ENCODE data around the gene DEDD2.

DEDD2 gene

GRCh38 chr19:42228641-42229040 is 11.2 kb upstream of the DEDD2 start:
- TF ChIP-seq REST (IDR thresholded peaks at IDR 0.05; ENCODE audit: insufficient replicate concordance, low read depth) = no peak
- no peak for TF ChIP-seq POLR2AphosphoS5 (IDR thresholded peaks at IDR 0.05; ENCODE audit: low read depth)
- TF ChIP-seq CTCF (IDR thresholded peaks at IDR 0.05; ENCODE audit: insufficient read depth, low read length) = no peak
- TF ChIP-seq SPI1 (IDR thresholded peaks at IDR 0.05; ENCODE audit: borderline replicate concordance, low read depth) = no peak
- no peak for TF ChIP-seq GABPA (IDR thresholded peaks at IDR 0.05; ENCODE audit: low read depth)
- Histone ChIP-seq H3K27me3 (ENCODE audit: insufficient read depth, poor library complexity, severe bottlenecking) (no peaks in the 10 kb centered on the region), H3K27ac (replicated peaks) (no peak overlapping the region), H3K4me3 (replicated peaks; ENCODE audit: insufficient read depth, low read length) (no peak overlapping the region)
- DNase-seq (ENCODE audit: low read depth in 1 of 2, low spot score in 1 of 2) = no peak

- H3K27me3 ChIP-seq (ENCODE audit: insufficient read depth, poor library complexity, severe bottlenecking) = no peaks in the 10 kb centered on the region
- H3K4me3 ChIP-seq (replicated peaks; ENCODE audit: insufficient read depth, low read length) = no peak overlapping the region
- DNase-seq (ENCODE audit: low read depth in 1 of 2, low spot score in 1 of 2) = no peak
- TF ChIP-seq REST (IDR thresholded peaks at IDR 0.05; ENCODE audit: insufficient replicate concordance, low read depth) (no peak), CTCF (IDR thresholded peaks at IDR 0.05; ENCODE audit: insufficient read depth, low read length) (no peak), SPI1 (IDR thresholded peaks at IDR 0.05; ENCODE audit: borderline replicate concordance, low read depth) (no peak), POLR2AphosphoS5 (IDR thresholded peaks at IDR 0.05; ENCODE audit: low read depth) (no peak), GABPA (IDR thresholded peaks at IDR 0.05; ENCODE audit: low read depth) (no peak)
- H3K27ac ChIP-seq (replicated peaks) = no peak overlapping the region
These were observed 9.4 kb upstream of the DEDD2 start for GRCh38 chr19:42226886-42227285.

GRCh38 chr19:42225718-42226292 is 8.3 kb upstream of the DEDD2 start:
- no peak overlapping the region for H3K27ac ChIP-seq (replicated peaks)
- no peak overlapping the region for H3K4me3 ChIP-seq (replicated peaks; ENCODE audit: insufficient read depth, low read length)
- no peak for DNase-seq (ENCODE audit: low read depth in 1 of 2, low spot score in 1 of 2)
- no peaks in the 10 kb centered on the region for H3K27me3 ChIP-seq (ENCODE audit: insufficient read depth, poor library complexity, severe bottlenecking)
- TF ChIP-seq REST (IDR thresholded peaks at IDR 0.05; ENCODE audit: insufficient replicate concordance, low read depth) = no peak
- TF ChIP-seq GABPA (IDR thresholded peaks at IDR 0.05; ENCODE audit: low read depth) = no peak
- TF ChIP-seq POLR2AphosphoS5 (IDR thresholded peaks at IDR 0.05; ENCODE audit: low read depth) = no peak
- no peak for TF ChIP-seq CTCF (IDR thresholded peaks at IDR 0.05; ENCODE audit: insufficient read depth, low read length)
- no peak for TF ChIP-seq SPI1 (IDR thresholded peaks at IDR 0.05; ENCODE audit: borderline replicate concordance, low read depth)

All from HL-60 (cell line).